ENCODE measurements around the gene RAD52. TPM values are rescaled to one million over a fixed set of nuclear protein-coding genes. Genes with fewer than 3 reads are reported as not detected.

The RAD52 gene
- polyA plus RNA-seq, 2 of the 4 experiments (the other 2 are of a cell fraction), result 12.9 to 29.6 TPM

GRCh38 chr12:896031-896430 lies 53.5 kb downstream of the RAD52 start:
- no peak overlapping the region for H3K4me3 ChIP-seq
- TF ChIP-seq EP300 (IDR thresholded peaks at IDR 0.05) (no peak), EHF (CRISPR knock-in tag; IDR thresholded peaks at IDR 0.05) (no peak), HDAC2 (IDR thresholded peaks at IDR 0.05) (no peak), HES2 (IDR thresholded peaks at IDR 0.05) (no peak), JUNB (IDR thresholded peaks at IDR 0.05) (no peak), RCOR1 (IDR thresholded peaks at IDR 0.05; ENCODE audit: low read depth, low read length) (no peak), KDM1A (IDR thresholded peaks at IDR 0.05; ENCODE audit: low read depth) (no peak), NFE2L2 (conservative IDR thresholded peaks at IDR 0.05; ENCODE audit: low read length) (no peak), USF2 (IDR thresholded peaks at IDR 0.05) (no peak), NR3C1 (IDR thresholded peaks at IDR 0.05) (no peak), TP53 (CRISPR knock-in tag; IDR thresholded peaks at IDR 0.05) (no peak)
- no peak; a peak in 1 of 6 replicates for ATAC-seq
- no peaks in the 10 kb centered on the region for H3K9me3 ChIP-seq
- DNase-seq (ENCODE audit: low read depth in 1 of 2, low spot score in 1 of 2), result no peak
- no peak overlapping the region for H3K4me2 ChIP-seq
- POLR2A ChIA-PET, result no interaction called here
- no peak overlapping the region for H3K27ac ChIP-seq
- 68% methylated on average over 4 of the region's 4 CpGs for WGBS (ENCODE audit: missing lambda C conversion rate)
- H3K4me1 ChIP-seq, result no peaks in the 10 kb centered on the region
- no peak for FAIRE-seq
- CTCF ChIA-PET, result interaction anchor here (1.0 kb wide), 1 partner anchor 13 kb away, joined by 3 read pairs; no protein-coding TSS in a partner anchor

GRCh38 chr12:894226-894625 lies 55.3 kb downstream of the RAD52 start:
- no peak for TF ChIP-seq CTCF (IDR thresholded peaks at IDR 0.05)
- no peak for TF ChIP-seq POLR2A (IDR thresholded peaks at IDR 0.05; ENCODE audit: low read length)
- no peak for TF ChIP-seq ELK1 (IDR thresholded peaks at IDR 0.05; ENCODE audit: low read depth, low read length)
- TF ChIP-seq MAZ (IDR thresholded peaks at IDR 0.05; ENCODE audit: borderline replicate concordance, low read depth, low read length), result no peak
- no peak for TF ChIP-seq JUN (IDR thresholded peaks at IDR 0.05)
- TF ChIP-seq RNF2 (IDR thresholded peaks at IDR 0.05; ENCODE audit: borderline replicate concordance, low read depth), result no peak
- TF ChIP-seq CEBPB (IDR thresholded peaks at IDR 0.05), result no peak
- TF ChIP-seq PBX3 (IDR thresholded peaks at IDR 0.05), result no peak
- no peak for TF ChIP-seq CBX2 (IDR thresholded peaks at IDR 0.05; ENCODE audit: borderline replicate concordance, low read depth)
- no peak for TF ChIP-seq CBX8 (IDR thresholded peaks at IDR 0.05)
- no peak for TF ChIP-seq CHD2 (IDR thresholded peaks at IDR 0.05; ENCODE audit: low read length, partially characterized antibody)
- TF ChIP-seq FOSL2 (IDR thresholded peaks at IDR 0.05), result no peak
- TF ChIP-seq FOSL2 (CRISPR knock-in tag; IDR thresholded peaks at IDR 0.05), result no peak
- Histone ChIP-seq H3K4me2 (no peak overlapping the region), H3K27ac (no peak overlapping the region), H3K9me3 (no peaks in the 10 kb centered on the region), H3K4me3 (no peak overlapping the region), H3K4me1 (no peaks in the 10 kb centered on the region)
- no peak for ATAC-seq
- ChIA-PET CTCF (interaction anchor here (1.0 to 1.4 kb wide), 4 partner anchors 41 to 107 kb away, joined by 3 to 5 read pairs (median 4); partner anchors contain the start of gene RAD52), POLR2A (no interaction called here)
- no peak for DNase-seq (ENCODE audit: low read depth in 1 of 2, low spot score in 1 of 2)
- no peak for FAIRE-seq
